ELF-1 (cell line): ENCODE data around the gene CDHR2.

Experiments used
- DNase-seq: peaks from one replicate; pipeline ENCODE4 v3.0.0-alpha.2; 2016; ENCODE audit warnings: low read depth, low spot score

Gene CDHR2

DNA sequence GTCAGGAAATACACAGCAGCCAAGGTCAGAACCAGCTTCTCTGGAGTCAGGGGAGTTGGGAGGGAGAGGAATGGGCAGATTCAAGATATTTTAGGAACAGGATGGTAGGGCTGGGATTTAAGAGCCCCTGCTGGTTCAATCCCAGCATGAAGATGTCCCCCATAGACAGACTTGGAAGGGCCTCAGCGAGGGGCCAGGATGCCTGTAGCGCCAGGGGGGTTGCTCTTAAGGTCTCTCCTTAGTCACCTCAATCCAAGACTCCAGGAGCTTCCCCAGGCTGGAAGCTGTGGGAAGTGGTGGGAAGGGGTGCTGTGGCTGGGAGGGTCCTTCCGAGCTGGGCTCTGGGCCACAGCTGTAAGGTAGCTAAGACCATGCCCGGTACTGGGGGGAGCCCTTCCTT is 90.1 kb downstream of the CDHR2 start:
- DNase-seq, result no peak

DNA sequence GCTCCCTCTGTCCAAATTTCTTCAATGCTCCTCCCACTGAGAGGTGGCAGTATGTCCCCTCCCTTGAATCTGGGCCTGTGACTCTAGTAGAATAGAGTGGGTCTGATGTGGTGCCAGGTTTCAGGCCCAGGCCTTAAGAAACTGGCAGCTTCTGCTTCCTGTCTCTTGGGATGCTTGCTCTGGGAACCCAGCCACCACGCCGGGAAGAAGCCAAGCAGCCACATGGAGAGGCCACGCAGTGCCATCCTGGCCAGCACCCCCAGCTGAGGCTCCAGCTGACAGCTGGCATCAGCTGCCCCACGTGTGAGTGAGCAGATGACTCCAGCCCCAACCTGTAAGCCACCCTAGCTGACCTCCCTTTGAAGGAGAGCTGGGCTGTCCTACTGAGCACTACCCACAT is 90.8 kb downstream of the CDHR2 start:
- DNase-seq, result no peak

DNA sequence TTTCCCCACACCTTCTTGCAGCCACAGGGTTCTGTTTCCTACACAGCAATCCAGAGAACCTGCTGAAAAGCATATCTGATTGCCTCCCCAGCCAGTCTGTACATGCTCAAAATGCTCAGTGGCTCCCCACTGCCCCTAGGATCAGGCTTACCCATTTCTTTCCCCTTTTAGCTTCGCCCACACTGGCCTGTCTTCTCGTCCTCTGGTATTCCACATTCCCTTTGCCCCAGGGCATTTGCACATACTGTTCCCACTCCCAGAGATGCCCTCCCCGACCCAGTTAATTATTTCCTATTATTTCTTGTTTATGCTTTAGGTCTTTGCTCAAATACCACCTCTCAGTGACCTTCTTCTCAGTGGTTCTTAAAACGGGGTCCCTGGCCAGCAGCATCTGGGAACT is 91.5 kb downstream of the CDHR2 start:
- no peak for DNase-seq

DNA sequence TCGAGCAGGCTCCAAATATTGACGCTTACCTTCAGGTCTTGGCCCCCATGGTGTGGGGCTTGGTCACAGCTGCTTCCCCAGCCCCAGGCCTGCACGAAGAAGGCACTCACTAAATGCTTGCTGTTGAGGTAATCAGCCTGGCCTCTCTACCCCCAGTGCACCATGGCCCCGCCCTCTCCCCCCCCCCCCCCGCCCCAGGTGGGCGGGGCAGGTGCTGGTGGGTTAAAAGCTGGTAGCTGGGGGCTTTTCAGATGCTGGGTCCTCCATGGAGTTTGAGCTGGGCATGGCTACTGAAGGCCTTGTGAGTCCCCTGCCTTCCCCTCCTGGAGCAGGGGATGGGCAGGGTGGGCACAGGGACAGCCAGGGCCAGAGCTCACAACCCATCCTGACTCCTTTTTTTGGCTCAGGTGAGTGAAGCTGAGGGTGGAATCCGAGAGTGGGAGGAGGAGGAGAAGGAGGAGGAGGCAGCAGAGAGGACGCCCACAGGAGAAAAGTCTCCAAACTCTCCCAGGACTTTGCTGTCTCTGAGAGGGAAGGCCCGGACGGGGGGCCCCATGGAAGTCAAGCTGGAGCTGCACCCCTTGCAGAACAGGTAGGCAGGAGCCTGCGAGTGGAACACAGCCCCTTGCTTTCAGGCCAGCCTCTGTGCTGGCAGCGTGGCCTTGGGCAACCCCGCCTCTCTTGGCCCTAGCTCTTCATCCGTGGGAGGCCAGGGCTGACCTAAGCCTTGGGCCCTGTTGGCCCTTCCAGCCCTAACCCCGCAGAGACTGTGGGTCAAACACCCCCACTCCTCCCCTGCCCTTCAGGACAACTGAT is 93.7 kb downstream of the CDHR2 start:
- DNase-seq, result no peak

DNA sequence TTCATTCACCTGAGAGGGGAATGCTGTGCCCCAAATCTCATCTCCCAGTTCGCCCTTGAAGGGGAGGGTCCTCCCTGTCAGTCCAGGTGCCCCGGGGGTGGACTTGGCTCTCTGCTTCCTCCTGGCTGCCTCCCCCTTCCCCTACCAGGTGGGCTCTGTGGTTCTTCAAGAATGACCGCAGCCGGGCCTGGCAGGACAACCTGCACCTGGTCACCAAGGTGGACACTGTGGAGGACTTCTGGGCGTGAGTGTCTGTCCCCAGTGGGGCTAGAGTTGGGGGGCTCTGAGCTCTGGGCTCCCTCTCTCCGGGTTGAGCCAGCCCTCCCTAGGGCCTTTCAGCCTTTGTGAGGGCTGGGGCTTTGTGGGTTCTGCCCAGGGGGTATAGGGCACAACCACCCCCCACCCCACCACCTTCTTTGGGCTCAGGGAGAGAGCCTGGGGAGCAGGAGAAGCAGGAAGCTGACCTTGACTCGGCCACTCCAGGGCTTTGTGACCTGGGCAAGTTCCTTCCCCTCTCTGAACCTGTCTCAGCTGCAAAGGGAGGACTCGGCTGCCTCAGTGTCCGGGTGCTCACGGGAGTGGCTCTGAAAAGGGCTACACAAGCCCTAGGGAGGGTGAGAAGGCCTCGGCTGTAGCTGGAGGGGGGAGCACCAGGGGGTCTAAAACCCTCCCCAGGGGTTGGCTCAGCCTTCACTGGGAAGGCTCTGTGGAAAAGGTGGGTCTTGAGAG is 94.5 kb downstream of the CDHR2 start:
- no peak for DNase-seq

DNA sequence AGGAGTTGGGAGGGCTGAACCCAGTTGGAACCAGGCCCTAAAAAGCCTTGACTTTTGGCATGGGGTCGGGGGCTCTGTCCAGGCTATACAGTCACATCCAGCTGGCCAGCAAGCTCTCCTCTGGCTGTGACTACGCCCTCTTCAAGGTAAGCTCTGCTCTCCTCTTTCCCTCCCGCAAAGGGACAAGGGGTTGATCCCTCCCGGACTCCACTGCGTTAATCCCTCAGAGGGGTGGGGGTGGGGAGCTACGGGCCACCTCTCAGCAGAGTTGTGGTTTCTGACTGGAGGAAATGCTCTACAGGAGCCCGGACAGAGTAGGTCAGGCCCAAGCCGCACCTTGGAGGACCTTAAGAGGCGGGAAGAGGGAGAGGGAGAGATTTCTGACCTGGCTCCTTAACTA is 95.2 kb downstream of the CDHR2 start:
- DNase-seq, result peak; percentile 32

DNA sequence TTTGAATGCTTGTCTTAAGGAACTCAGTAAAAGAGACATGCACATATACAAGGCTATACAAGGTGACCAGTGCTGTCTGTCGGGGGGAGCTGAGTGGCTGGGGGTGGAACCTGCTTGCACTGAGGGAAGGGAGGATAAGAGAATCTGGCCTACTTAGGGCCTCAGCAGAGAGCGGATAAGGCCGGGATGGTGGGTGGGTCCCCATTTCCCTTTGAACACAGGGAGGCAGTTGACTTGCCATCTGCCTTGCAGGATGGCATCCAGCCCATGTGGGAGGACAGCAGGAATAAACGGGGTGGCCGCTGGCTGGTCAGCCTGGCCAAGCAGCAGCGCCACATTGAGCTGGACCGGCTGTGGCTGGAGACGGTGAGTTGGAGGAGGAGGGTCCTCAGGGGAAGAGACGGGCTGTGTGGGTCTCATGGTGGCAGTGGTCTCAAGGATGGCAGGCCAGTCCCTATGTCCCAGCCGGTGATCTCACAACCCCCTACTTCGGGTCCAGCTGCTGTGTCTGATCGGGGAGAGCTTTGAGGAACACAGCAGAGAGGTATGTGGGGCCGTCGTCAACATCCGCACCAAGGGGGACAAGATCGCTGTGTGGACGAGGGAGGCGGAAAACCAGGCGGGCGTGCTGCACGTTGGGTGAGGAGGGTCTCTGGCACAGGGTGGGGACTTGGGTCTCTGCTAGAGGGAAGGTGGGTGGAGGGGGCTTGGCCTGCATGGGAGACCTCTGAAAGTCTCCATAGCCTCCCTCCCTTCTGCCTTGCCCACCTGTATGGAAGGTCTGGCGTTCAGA is 95.9 kb downstream of the CDHR2 start:
- DNase-seq, result no peak
